ENCODE data around the gene EXOC3.
A peak's percentile ranks its signal among the peaks of the same experiment; 100 is the strongest.
"Not testable (repeated sequence)": the region's sequence is repeated elsewhere in the genome, so short reads cannot be mapped to it uniquely, and the experiment has no call there.

EXOC3 gene

GRCh38 chr5:442335-443238 lies at the start of gene EXOC3:
Gene EXOC3 (plus strand): TSS chr5:443176. CDS start chr5:446206, 3,030 bp downstream.
- H3K4me1 ChIP-seq (ENCODE audit: insufficient read depth, low read length) = no peaks in the 10 kb centered on the region
- no peaks in the 10 kb centered on the region for H3K9me3 ChIP-seq (ENCODE audit: control insufficient read depth, insufficient read depth, low read length)
- peak within 1 kb of the TSS; percentile 87 for H3K9ac ChIP-seq (ENCODE audit: low read depth, low read length)
- peaks cover 2% of the 10 kb centered on the region; the same call in 1 of the 2 replicates for H3K36me3 ChIP-seq (ENCODE audit: insufficient read depth, low read length)

- Histone ChIP-seq H3K9me3 (ENCODE audit: control insufficient read depth, insufficient read depth, low read length) (no peaks in the 10 kb centered on the region), H3K36me3 (ENCODE audit: insufficient read depth, low read length) (no peaks in the 10 kb centered on the region), H3K9ac (ENCODE audit: low read depth, low read length) (no peak overlapping the region), H3K4me1 (ENCODE audit: insufficient read depth, low read length) (peaks cover 5% of the 10 kb centered on the region; the same call in 1 of the 2 replicates)
Observed at GRCh38 chr5:393846-394275, 49.1 kb upstream of the EXOC3 start.

GRCh38 chr5:394671-395155 lies 48.3 kb upstream of the EXOC3 start:
- no peak overlapping the region for H3K9ac ChIP-seq (ENCODE audit: low read depth, low read length)
- H3K9me3 ChIP-seq (ENCODE audit: control insufficient read depth, insufficient read depth, low read length) = no peaks in the 10 kb centered on the region
- no peaks in the 10 kb centered on the region for H3K36me3 ChIP-seq (ENCODE audit: insufficient read depth, low read length)
- peaks cover 6% of the 10 kb centered on the region; the same call in 1 of the 2 replicates for H3K4me1 ChIP-seq (ENCODE audit: insufficient read depth, low read length)

- Histone ChIP-seq H3K4me1 (ENCODE audit: insufficient read depth, low read length) (peaks cover 11% of the 10 kb centered on the region; the same call in 1 of the 2 replicates), H3K9me3 (ENCODE audit: control insufficient read depth, insufficient read depth, low read length) (no peaks in the 10 kb centered on the region), H3K36me3 (ENCODE audit: insufficient read depth, low read length) (no peaks in the 10 kb centered on the region), H3K9ac (ENCODE audit: low read depth, low read length) (no peak overlapping the region)
Observed at GRCh38 chr5:395156-395920, 47.6 kb upstream of the EXOC3 start.

GRCh38 chr5:395921-396530 lies 47.0 kb upstream of the EXOC3 start:
- no peaks in the 10 kb centered on the region for H3K9me3 ChIP-seq (ENCODE audit: control insufficient read depth, insufficient read depth, low read length)
- H3K9ac ChIP-seq (ENCODE audit: low read depth, low read length) = no peak overlapping the region
- peaks cover 11% of the 10 kb centered on the region; the same call in 1 of the 2 replicates for H3K4me1 ChIP-seq (ENCODE audit: insufficient read depth, low read length)
- H3K36me3 ChIP-seq (ENCODE audit: insufficient read depth, low read length) = no peaks in the 10 kb centered on the region

GRCh38 chr5:396531-396961 lies 46.4 kb upstream of the EXOC3 start:
- no peaks in the 10 kb centered on the region for H3K9me3 ChIP-seq (ENCODE audit: control insufficient read depth, insufficient read depth, low read length)
- peaks cover 11% of the 10 kb centered on the region; the same call in 1 of the 2 replicates for H3K4me1 ChIP-seq (ENCODE audit: insufficient read depth, low read length)
- no peak overlapping the region for H3K9ac ChIP-seq (ENCODE audit: low read depth, low read length)
- H3K36me3 ChIP-seq (ENCODE audit: insufficient read depth, low read length) = no peaks in the 10 kb centered on the region

- H3K9me3 ChIP-seq (ENCODE audit: control insufficient read depth, insufficient read depth, low read length); H3K36me3 ChIP-seq (ENCODE audit: insufficient read depth, low read length); H3K9ac ChIP-seq (ENCODE audit: low read depth, low read length): not testable (repeated sequence)
- H3K4me1 ChIP-seq (ENCODE audit: insufficient read depth, low read length) = peaks cover 11% of the 10 kb centered on the region; the same call in 1 of the 2 replicates
Observed at GRCh38 chr5:398141-398474, 44.9 kb upstream of the EXOC3 start.

GRCh38 chr5:398475-399295 lies 44.3 kb upstream of the EXOC3 start:
- H3K9me3 ChIP-seq (ENCODE audit: control insufficient read depth, insufficient read depth, low read length) = no peaks in the 10 kb centered on the region
- H3K4me1 ChIP-seq (ENCODE audit: insufficient read depth, low read length) = peaks cover 11% of the 10 kb centered on the region; the same call in 1 of the 2 replicates
- no peaks in the 10 kb centered on the region for H3K36me3 ChIP-seq (ENCODE audit: insufficient read depth, low read length)
- H3K9ac ChIP-seq (ENCODE audit: low read depth, low read length) = no peak overlapping the region

- H3K9ac ChIP-seq (ENCODE audit: low read depth, low read length) = no peak overlapping the region
- peaks cover 11% of the 10 kb centered on the region; the same call in 1 of the 2 replicates for H3K4me1 ChIP-seq (ENCODE audit: insufficient read depth, low read length)
- no peaks in the 10 kb centered on the region for H3K9me3 ChIP-seq (ENCODE audit: control insufficient read depth, insufficient read depth, low read length)
- no peaks in the 10 kb centered on the region for H3K36me3 ChIP-seq (ENCODE audit: insufficient read depth, low read length)
Observed at GRCh38 chr5:399296-400281, 43.4 kb upstream of the EXOC3 start.

GRCh38 chr5:400282-401145 lies 42.5 kb upstream of the EXOC3 start:
- Histone ChIP-seq H3K4me1 (ENCODE audit: insufficient read depth, low read length) (peaks cover 6% of the 10 kb centered on the region; the same call in 1 of the 2 replicates), H3K9me3 (ENCODE audit: control insufficient read depth, insufficient read depth, low read length) (no peaks in the 10 kb centered on the region), H3K36me3 (ENCODE audit: insufficient read depth, low read length) (no peaks in the 10 kb centered on the region), H3K9ac (ENCODE audit: low read depth, low read length) (no peak overlapping the region)

GRCh38 chr5:401146-402034 lies 41.6 kb upstream of the EXOC3 start:
- H3K4me1 ChIP-seq (ENCODE audit: insufficient read depth, low read length) = peaks cover 6% of the 10 kb centered on the region; the same call in 1 of the 2 replicates
- no peak overlapping the region for H3K9ac ChIP-seq (ENCODE audit: low read depth, low read length)
- no peaks in the 10 kb centered on the region for H3K36me3 ChIP-seq (ENCODE audit: insufficient read depth, low read length)
- H3K9me3 ChIP-seq (ENCODE audit: control insufficient read depth, insufficient read depth, low read length) = no peaks in the 10 kb centered on the region
